HepG2 (cell line): ENCODE results near the gene CCNJL.

ENCODE experiments used
- CBX2 ChIP-seq, 2 experiments: fragments of 200-600 bp in 1 of 2; sonication (generic); formaldehyde crosslinking in 1 of 2; IDR thresholded peaks; 2 replicates each; pipeline versions ENCODE4 v1.7.0 to v1.8.1; 2018 to 2022; ENCODE audit warnings: low read depth in 2 of 2, low read length in 1 of 2, mild to moderate bottlenecking in 1 of 2, missing genetic modification reagents in 1 of 2
- TCF7L2 ChIP-seq: IDR thresholded peaks from 2 replicates; pipeline ENCODE4 v1.6.1; 2011; ENCODE audit warnings: mild to moderate bottlenecking, low read depth, low read length, moderate library complexity
- TF ChIP-seq, protein P1 (sequence below): sonication (generic); formaldehyde crosslinking; IDR thresholded peaks from 2 replicates; pipeline ENCODE4 v1.5.0; 2020; ENCODE audit warnings: mild to moderate bottlenecking, missing genetic modification reagents, moderate library complexity

DNA sequence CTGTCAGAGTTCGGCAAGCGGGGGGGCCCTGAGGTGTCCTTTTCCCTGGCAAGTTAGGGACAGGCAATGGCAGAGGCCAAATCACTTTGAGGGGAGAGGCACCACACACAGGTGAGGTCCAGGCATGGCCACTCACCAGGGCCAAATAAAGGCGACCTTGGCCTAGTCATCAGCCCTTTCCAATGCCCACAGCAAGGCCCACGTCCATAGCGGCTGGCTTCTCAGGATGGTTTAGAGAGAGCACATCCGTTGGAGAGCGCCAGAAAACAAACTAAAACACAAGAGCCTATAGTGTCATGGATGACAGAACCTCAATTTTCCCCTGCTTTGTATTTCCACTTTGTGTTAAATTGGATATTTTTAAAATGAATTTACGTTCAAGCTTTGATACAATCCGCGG lies 7.0 kb downstream of the CCNJL start:
- TF ChIP-seq CBX2 (IDR thresholded peaks at IDR 0.05; ENCODE audit: low read depth, low read length) (no peak), CBX2 (CRISPR knock-in tag; IDR thresholded peaks at IDR 0.05; ENCODE audit: low read depth) (no peak), TCF7L2 (no peak)
- TF ChIP-seq, protein P1, sequence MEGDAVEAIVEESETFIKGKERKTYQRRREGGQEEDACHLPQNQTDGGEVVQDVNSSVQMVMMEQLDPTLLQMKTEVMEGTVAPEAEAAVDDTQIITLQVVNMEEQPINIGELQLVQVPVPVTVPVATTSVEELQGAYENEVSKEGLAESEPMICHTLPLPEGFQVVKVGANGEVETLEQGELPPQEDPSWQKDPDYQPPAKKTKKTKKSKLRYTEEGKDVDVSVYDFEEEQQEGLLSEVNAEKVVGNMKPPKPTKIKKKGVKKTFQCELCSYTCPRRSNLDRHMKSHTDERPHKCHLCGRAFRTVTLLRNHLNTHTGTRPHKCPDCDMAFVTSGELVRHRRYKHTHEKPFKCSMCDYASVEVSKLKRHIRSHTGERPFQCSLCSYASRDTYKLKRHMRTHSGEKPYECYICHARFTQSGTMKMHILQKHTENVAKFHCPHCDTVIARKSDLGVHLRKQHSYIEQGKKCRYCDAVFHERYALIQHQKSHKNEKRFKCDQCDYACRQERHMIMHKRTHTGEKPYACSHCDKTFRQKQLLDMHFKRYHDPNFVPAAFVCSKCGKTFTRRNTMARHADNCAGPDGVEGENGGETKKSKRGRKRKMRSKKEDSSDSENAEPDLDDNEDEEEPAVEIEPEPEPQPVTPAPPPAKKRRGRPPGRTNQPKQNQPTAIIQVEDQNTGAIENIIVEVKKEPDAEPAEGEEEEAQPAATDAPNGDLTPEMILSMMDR: no peak
